NCI-H1417 treated with DMSO at 0.1 percent for 48 hours (cell line): ENCODE data around the gene PHF2.

Source experiments
- DNase-seq: peaks from one replicate; lab custom pipeline; 2025; lab: John Stamatoyannopoulos, UW

PHF2 gene

GRCh38 chr9:93701494-93702218 lies 125.3 kb downstream of the PHF2 start:
- no peak for DNase-seq

GRCh38 chr9:93702261-93702660 lies 125.9 kb downstream of the PHF2 start:
- no peak for DNase-seq

- DNase-seq: no peak
These were observed 132.1 kb downstream of the PHF2 start for GRCh38 chr9:93708289-93708986.

- no peak for DNase-seq
These were observed 132.6 kb downstream of the PHF2 start for GRCh38 chr9:93708987-93709302.

GRCh38 chr9:93709600-93710369 lies 133.4 kb downstream of the PHF2 start:
- DNase-seq: no peak

- no peak for DNase-seq
These were observed 134.0 kb downstream of the PHF2 start for GRCh38 chr9:93710370-93710723.

- no peak for DNase-seq
These were observed 134.6 kb downstream of the PHF2 start for GRCh38 chr9:93711002-93711401.

GRCh38 chr9:93712896-93713295 lies 136.5 kb downstream of the PHF2 start:
- no peak for DNase-seq

GRCh38 chr9:93713716-93714115 lies 137.3 kb downstream of the PHF2 start:
- DNase-seq: no peak

GRCh38 chr9:93721417-93721965 lies 145.1 kb downstream of the PHF2 start:
- DNase-seq: no peak

GRCh38 chr9:93724852-93725251 lies 148.5 kb downstream of the PHF2 start:
- DNase-seq: no peak

- no peak for DNase-seq
These were observed 149.0 kb downstream of the PHF2 start for GRCh38 chr9:93725382-93725781.

- DNase-seq: no peak
These were observed 149.8 kb downstream of the PHF2 start for GRCh38 chr9:93726147-93726546.
